GM21786 (cell line): Measurements from ENCODE around the gene CITED2.
"Not testable (repeated sequence)": the region's sequence is repeated elsewhere in the genome, so short reads cannot be mapped to it uniquely, and the experiment has no call there.

Experiments
- ATAC-seq: cut with Tn5 transposase; IDR thresholded peaks from one replicate; pipeline ENCODE4 v1.9.1; 2021; ENCODE audit not compliant: unreplicated experiment

CITED2 gene

DNA sequence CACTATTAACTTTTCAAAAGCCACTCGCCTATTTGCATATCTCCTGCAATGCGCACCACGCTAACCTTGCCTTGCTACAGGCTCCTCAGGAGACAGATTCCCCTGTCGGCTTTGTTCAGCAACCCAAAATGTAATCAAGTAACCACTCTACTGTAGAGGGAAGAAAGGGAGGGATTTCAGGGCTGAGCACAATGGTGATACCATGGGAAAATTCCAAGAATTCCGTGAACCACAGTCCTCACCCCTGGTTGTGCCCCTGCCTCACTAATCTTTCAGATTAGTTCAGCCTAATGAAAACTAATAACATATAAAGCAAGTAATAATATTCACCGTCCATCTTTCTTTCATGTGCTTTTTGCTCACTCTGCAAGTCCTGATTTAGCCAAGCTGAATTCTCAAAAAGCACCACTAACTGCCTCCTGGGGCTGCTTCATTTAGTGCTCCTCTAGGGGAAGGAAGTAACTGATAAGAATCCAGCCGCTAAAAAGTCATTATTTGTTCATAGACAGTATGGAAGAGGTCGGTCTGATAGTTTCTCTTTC lies 6.6 kb downstream of the CITED2 start:
- ATAC-seq = no peak

DNA sequence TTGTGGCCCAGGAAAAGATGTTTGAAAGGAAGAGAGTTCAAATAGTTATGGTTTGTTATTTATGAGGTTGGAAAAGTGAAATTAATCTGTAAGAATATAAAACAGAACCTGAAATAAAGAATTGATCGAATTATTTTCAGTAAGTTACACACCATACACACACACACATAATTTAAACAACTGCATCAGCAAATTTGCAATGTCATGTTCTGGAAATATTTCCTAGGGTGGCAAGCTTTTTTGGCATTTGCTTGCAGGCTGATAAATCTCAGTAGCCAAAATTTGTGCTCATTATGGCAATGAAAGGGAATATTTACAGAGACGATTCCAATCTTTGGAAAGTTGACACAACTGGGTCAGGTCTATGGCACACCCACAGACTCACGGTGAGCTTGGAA lies 9.5 kb downstream of the CITED2 start:
- no peak for ATAC-seq

DNA sequence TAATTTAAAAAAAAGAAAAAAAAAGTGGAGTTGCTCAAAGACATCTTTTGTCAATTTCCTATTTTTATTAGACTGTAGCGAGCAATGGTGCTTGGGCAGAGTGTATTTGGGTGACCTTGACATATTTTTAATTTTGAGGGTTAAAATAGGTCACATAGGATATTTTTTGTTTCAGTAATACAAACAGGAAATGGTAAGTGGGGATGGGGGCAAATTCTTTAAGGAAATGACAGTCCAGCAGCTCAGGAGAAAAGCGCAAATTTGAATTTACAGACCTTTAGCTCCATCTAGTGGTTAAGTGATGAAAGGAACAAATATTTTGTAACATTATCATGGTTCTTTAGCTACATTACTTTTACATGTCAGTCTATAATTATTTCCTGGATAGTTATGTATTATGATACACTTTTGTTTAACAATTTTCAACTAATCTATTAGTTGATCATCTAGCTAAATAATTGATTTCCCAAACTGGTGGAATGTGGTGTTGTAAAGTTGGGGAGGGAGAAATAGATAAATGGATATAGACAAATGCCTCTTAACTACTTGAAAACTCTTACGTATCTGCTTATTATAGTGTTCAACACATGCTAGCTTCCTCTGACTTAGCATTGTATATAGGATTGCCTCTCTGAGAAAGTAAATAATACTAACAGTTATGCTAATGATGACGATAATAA lies 10.0 kb downstream of the CITED2 start:
- no peak for ATAC-seq

DNA sequence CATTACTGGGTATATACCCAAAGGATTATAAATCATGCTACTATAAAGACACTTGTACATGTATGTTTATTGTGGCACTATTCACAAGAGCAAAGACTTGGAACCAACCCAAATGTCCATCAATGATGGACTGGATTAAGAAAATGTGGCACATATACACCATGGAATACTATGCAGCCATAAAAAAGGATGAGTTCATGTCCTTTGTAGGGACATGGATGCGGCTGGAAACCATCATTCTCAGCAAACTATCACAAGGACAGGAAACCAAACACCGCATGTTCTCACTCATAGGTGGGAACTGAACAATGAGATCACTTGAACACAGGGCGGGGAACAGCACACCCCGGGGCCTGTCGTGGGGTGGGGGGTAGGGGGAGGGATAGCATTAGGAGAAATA lies 10.7 kb downstream of the CITED2 start:
- not testable (repeated sequence) for ATAC-seq

DNA sequence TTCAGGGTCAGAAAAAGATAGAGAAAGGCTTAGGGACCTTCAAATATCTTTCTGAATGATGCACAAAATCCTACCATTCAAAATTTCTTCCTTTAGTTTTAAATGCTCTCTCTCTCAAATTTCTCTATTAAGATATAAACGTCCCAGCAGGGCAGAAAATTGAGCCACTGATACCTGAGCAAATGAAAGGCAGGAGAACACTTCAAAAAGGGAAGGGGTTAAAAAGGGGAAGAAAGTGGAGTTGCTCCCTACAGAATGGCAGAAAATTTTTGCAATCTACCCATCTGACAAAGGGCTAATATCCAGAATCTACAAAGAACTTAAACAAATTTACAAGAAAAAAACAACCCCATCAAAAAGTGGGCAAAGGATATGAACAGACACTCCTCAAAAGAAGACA lies 11.3 kb downstream of the CITED2 start:
- not testable (repeated sequence) for ATAC-seq

DNA sequence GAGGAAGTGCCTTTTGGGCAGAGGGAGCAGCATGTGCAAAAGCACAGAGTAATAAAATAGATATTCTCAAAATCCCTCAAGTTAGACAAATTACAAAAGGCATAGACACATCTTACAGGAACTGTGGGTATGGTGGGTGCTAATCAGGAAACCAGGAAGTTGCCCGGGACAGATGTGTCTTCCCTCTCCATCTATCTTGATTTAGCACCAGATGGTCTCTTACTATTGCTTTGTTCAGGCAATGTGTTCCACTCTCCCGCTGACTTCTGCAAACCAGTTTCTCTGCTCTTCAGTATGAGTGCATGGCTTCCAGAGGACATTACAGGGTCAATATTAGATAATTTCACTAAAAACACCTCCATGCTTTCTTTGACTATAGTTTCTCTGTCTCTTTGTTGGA lies 13.2 kb downstream of the CITED2 start:
- no peak for ATAC-seq

DNA sequence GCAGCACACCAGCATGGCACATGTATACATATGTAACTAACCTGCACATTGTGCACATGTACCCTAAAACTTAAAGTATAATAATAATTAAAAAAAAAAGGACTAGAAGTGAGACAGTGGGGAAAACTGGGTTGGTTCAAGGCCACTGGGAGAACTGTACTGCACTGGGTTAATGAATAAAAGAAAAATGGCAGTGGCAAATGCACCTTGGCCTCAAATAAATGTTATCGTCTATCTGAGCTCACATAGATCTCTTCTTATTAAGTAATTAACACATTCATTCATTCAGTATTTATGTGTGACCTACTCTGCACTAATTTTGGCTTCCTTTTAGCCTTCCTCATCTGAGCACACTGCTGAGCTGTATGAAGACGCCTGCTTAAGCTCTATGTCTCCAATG lies 17.5 kb downstream of the CITED2 start:
- no peak for ATAC-seq

DNA sequence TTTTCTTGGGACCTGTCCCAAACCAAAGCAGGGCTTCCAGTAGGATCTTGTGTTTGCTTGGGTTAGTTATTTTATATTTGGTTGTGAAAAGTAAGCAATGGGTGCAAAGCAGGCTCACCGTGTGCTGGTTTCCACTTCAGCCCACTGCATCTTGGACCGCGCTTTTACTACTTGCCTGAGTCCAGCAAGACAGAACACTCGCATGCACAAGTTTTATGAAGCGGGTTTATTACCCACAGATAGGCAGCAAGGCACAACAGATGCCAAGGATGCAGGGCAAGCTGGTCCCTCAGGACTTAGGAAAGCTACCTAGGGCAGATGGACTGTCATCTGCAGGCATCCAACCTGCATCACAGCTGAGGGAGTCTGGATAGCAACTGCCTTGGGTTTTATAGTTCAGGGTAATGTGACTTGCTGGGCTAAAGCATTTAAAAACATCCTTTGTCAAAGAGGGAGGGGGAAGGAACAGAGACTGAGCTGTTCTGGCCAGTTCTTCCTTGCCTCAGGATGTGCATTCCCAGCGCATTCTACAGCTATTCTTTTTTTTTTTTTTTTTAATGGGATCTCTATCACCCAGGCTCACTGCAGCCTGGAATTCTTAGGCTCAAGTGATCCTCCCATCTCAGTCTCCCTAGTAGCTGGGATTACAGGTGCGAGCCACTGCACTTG lies 18.5 kb downstream of the CITED2 start:
- ATAC-seq = no peak

DNA sequence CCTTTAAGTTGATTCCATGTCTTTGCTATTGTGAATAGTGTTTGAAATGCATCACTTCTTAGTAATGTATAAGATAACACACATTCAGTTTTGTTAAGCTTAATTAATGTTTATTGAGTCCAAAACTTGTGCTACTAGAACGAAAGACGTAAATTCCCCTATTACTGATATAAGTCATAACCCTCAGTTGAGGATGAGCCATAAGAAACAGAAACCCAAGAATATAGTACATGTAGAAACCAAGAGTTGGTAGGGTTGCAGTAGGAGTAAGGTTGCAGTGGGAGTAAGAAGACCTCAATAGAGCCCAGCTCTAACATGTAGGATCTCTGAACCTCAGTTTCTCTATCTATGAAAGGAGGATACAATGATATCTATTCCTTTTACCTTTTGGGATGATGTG lies 19.3 kb downstream of the CITED2 start:
- no peak for ATAC-seq

DNA sequence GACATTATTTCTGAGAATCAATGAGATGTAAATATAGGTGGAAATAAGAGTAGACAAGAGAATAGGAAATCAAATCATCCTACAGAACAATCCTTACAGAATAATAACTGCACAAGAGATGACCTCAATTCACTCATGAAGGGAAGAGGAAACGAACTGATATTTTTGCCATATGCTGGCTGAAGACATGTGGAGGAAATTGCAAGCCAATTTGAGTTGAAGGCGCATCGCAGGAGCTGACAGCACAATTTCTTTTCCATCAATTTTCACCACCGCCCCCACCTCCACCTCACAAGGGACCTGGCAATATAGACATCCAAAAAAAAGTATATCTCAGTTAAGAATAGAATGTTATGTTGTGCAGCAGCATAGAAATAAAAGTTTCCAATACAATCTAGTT lies 20.3 kb downstream of the CITED2 start:
- no peak for ATAC-seq

DNA sequence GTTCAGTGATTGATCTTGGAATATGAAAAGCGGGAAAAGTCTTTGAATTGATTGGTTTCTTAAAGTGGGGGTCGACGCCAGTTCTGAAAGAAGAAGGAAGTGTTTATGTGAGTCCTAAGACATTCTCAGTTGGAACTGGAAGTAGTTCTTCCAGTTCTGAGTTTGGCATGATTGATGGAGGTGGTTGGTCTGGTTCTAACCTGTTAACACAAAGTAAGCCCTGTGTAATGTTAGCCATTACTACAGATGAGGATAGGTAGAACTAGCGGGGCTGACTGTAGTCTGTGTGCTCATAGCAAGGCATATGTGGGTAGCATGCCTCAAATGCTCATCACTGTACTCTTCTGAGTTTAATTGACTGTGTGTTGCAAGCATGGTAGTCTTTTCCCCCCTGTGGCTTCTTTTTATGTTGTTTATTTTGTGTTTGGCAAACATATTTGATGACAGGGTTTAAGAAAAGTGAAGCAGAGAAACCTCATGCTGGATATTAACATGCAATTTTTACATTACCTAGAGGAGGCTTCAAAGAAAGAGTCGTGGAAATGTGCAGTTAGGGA lies 24.9 kb downstream of the CITED2 start:
- ATAC-seq = no peak

DNA sequence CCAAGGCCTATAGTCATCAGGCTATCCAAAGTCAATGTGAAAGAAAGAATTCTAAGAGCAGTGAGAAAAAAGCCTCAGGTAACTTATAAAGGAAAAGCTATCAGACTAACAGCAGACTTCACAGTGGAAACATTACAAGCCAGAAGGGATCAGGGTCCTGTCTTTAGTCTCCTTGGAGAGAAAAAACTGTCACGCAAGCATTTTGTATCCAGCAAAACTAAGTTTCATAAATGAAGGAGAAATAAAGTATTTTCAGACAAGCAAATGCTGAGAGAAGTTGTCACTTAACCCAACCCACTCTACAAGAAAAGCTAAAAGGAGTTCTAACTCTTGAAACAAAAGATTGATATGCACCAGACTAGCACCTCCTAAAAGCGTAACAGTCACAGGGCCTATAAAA lies 28.1 kb downstream of the CITED2 start:
- ATAC-seq = no peak

DNA sequence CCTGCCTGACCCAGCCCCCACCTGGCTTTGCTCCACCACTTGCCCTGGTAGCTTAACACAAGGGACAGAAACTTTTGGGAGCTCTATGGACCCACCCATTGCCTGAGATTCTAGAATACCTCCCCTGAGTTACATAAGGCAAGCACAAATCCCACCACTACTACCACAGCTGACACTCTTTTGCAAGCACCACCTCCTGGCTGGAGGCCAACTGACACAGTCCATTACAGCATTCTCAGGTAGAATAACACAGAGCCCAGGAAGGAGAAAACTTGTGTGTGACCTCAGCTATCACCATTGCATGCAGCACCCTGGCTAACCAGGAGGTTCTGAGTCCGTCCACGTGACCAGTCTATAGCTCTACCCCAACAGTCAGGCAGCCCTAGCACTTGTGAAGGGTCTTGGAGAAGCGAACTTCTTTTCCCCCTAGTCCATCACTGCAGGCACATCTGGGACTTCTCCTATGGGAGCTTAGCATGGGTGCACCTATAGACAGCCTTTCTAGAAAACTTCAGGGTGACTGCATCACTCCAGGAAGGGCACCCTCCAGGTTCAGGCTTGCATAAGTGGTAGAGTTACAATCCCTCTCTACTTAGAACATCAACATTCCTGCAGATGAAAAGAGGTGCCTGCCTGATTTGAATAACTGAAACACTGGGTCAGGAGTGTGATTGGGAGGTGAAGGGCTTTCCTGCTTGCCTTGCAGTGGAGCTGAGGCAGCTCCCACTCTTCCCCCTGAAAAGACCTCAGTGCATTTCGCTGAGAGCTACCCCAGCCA lies 30.1 kb downstream of the CITED2 start:
- ATAC-seq = no peak

DNA sequence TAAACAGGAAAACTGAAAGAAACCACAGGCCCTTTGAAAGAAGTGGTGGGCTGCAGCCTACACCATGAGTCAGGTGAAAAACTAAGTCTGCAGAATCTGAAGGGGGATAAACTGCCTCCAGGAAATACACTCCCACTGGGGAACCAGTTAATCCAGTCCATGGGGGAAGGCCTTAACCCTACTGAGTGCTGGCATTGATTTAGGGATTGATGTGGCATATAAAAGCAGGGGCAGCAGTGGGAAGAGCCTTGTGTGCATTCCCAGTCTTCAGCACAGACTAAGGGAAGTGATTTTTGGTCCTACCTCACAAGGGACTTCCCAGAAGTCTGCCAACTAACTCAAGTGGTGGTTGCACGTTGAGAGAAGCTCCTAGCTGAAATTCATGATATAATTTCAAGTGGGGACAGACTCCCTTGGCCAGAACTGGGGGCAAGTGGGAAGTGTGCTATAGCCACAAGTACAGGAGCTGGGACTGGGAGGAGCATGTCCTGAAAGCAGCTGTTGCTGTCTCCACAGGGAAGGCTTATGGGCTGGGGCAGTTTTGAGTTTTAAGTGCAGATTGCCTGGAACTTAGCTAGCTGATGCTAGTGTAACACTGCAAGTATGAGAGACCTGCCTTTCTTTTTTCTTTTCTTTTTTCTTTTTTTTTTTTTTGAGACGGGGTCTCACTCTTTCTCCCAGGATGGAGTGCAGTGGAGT lies 31.2 kb downstream of the CITED2 start:
- ATAC-seq = no peak

DNA sequence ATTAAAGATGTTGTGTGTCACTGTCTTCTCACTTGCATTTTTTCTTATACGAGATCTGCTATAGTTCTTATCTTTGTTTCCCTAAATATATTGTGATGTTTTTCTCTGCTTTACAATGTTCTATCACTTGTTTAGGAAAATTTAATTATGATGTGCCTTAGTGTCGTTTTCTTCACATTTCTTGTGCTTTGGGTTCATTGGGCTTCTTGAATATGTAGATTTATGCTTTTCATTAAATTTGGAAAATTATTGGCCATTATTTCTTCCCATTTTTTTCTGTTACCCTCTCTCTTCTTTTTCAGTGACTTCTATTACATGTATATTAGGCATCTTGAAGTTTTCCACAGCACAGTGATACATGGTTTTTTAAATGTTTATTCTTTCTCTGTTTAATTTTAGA lies 33.4 kb downstream of the CITED2 start:
- no peak for ATAC-seq

DNA sequence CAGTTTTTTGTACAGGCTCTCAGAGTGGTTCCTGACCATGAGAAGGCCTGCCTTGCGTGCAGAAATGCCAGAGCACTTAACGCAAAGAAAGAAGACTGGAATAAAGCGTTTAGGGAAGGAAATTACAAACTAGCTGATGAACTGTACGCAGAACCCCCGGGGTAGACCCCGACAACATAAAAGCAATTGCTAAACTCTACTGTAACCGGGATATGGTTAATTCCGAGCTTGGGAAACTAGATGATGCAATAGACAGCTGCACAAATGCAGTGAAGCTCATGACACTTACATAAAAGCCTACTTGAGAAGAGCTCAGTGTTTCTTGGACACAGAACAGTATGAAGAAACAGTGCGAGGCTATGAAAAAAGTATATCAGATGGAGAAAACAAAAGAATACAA lies 35.7 kb downstream of the CITED2 start:
- ATAC-seq = no peak

DNA sequence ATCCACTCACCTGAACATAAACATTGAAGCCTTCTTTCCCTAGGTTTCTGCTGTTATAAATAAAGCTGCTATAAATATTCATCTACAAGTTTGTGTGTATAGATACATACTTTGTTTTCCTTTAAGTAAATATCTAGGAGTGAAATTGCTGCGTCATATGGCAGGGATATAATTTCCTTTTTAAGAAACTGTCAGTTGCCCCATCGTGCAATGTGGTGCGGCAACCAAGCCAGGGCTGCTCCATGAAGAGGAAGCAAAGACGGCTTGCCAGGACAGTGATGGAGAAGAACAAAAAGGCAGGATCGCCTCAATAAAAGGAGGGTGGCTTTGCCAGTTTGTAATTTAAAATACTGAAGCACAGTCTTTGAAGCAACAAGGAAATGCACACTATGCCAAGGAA lies 36.6 kb downstream of the CITED2 start:
- ATAC-seq = no peak

DNA sequence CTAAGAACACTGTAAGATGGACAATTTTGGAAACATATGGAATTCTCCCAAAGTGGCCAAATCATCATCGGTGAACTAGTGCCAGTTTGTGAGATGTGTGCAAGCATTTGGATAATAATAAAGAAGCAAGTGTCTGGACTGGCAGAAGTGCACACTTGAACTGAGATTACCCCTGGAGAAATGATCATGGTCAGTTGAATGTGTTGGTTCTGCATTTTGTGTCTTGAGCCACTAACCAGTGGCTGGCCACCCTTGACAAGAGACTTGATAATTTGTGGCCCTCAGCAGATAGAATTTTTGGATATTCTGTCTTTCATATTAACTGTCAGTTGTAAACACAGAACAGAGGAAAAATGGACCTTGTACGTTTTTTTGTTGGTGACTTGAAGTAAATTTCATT lies 37.4 kb downstream of the CITED2 start:
- ATAC-seq = no peak

DNA sequence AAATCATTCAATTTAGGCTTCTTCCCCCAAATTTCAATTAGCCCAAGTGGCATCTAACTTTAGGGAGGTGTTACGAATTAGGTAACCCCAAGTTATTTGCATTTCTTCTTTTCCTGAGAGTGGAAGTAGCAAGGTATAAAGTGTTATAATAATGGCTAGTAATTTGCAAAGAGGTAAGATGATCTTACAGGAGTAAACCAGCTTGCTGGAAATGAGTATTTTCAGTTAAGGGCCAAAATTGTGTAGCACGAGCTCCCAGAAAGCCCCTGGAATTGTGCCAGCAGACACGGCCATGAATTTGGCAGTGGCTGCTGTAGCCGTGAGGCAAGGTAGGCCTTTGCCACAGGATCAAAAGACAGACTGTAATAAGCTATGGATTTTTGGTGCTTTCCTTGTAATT lies 38.0 kb downstream of the CITED2 start:
- ATAC-seq = no peak

DNA sequence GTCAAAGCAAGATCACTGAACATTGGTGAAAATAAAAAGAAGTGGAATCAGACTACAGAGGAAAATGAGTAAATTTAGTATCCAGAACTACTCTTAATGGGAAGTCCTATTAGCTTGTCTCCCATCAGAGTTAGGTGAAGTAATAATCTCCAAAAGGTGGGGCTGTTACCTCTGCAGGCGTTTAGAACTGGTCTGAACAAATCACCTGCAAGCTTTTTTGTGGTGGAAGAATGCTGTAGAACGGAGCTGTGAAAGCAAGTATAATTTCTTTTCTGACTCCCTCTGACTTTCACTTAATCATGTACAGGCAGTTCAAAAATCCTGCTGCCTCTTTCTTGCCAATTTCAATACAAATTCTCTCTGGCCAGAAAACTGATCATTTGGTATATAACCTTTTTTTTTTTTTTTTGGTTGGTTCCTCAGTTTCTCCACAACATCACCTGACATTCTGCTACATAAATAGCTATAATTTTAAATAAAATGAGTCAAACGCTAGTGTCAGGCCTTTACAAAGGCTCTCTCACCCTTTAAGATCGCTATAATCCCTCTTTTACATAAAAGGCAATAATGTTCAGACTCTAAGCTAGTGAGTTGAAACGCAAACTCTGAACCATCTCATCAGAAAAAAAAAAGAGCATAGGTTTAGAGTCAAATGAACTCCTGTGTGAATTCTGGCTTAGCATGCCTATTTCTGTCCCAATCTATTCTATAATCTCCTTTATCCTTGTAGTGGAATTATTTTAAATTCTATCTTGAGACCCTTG lies 38.8 kb downstream of the CITED2 start:
- ATAC-seq = no peak
